H1 (cell line): Measurements from ENCODE around the gene OTUB1. TPM values are rescaled to one million over a fixed set of nuclear protein-coding genes. Genes with fewer than 3 reads are reported as not detected.

Experiments
- CHD7 ChIP-seq: fragments of 300-600 bp; sonication (generic); IDR thresholded peaks from 2 replicates; pipeline ENCODE4 v1.7.1; 2012; ENCODE audit warnings: low read length, moderate library complexity, mild to moderate bottlenecking, inconsistent platforms; ENCODE audit not compliant: insufficient replicate concordance
- EP300 ChIP-seq, 2 experiments: IDR thresholded peaks; 1 replicate in 1 of 2; 2 replicates in 1 of 2; pipeline ENCODE4 v1.6.1; 2011 to 2012; ENCODE audit warnings: low read depth in 2 of 2, low read length in 2 of 2, mild to moderate bottlenecking in 2 of 2, borderline replicate concordance in 1 of 2, inconsistent platforms in 1 of 2, moderate library complexity in 1 of 2
- PHF8 ChIP-seq: fragments of 200-600 bp; sonication (generic); conservative IDR thresholded peaks from 2 replicates; pipeline ENCODE4 v1.7.1; 2012; ENCODE audit warnings: low read depth, mild to moderate bottlenecking, inconsistent platforms, low read length, moderate library complexity
- POLR2AphosphoS5 ChIP-seq: IDR thresholded peaks from 2 replicates; pipeline ENCODE4 v1.6.1; 2011; ENCODE audit warnings: low read depth, low read length
- POU5F1 ChIP-seq: IDR thresholded peaks from 2 replicates; pipeline ENCODE4 v1.6.1; 2011; ENCODE audit warnings: low read depth, mild to moderate bottlenecking, low read length, moderate library complexity
- RXRA ChIP-seq: IDR thresholded peaks from 2 replicates; pipeline ENCODE4 v1.6.1; 2011; ENCODE audit warnings: low read depth, mild to moderate bottlenecking, low read length, moderate library complexity; ENCODE audit not compliant: insufficient read depth
- SIN3A ChIP-seq, 2 experiments: IDR thresholded peaks in 1 of 2; conservative IDR thresholded peaks in 1 of 2; 2 replicates each; pipeline ENCODE4 v1.6.1; 2011 to 2012; ENCODE audit warnings: low read length in 2 of 2, improper control_type of control experiment in 1 of 2, low read depth in 1 of 2, mild to moderate bottlenecking in 1 of 2
- polyA plus RNA-seq, 7 experiments: library from polyadenylated mRNA; depleted of rRNA in 3 of 7; stranded (reverse) in 5 of 7; unstranded in 2 of 7; fragments of >200 nt in 5 of 7; fragments of 200-250 nt in 2 of 7; gene quantifications; 1 replicate in 5 of 7; 2 replicates in 1 of 7; 4 replicates in 1 of 7; pipeline versions ENCODE4 v1.2.1 to v1.2.3, GENCODE V29; 2011 to 2013; ENCODE audit warnings: missing spikeins in 2 of 7, mixed read lengths in 2 of 7
- total RNA-seq: library from RNA; stranded (reverse); fragmentation: NEBNext Ultra II Directional; extraction: Animal tissue kit (Norgen Biotek cat#: 25700); gene quantifications from 2 replicates; pipeline ENCODE4 v1.2.1, GENCODE V29; 2021

The OTUB1 gene
- total and polyA plus RNA-seq, 2 of the 8 experiments (the other 6 are each of a cell fraction or from before 2014, with no cell fraction given) = 110 to 274 TPM

DNA sequence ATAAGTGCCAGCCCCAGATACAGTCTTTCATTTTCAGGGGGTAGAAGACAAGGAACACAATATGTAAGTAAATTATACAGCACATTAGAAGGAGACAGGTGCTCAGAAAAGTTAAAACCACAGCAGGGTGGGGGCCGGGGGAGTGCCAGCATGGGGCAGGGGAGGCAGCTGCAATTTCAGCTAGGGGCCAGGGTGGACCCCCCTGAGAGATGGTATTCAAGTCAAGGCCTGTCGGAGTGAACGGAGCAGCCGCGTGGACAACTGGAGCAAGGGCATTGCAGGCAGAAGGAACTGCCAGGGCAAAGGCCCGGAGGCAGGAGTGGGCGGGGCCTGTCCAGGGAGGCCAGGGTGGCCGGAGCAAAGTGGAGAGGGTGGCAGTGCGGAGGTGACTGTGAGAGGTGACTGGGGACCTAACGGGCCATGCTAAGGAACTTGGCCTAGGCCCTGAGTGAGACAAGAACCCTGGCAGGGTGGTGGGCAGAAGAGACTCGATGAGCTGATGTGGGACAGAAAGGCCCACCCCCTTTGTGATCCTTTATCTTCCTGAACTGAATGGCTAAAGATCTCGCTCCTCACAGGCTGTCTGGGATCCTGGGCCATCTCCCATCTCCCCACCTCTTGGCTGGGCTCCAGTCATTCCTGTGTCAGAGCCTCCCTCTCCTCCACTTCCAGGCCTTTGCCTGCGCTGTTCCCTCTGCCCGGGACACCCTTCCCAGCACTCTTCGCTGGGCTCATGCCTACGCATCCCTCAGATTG is 27.1 kb downstream of the OTUB1 start (continued):
- TF ChIP-seq CHD7 (no peak), RXRA (no peak), PHF8 (no peak), POLR2AphosphoS5 (no peak), EP300 (IDR thresholded peaks at IDR 0.05; ENCODE audit: borderline replicate concordance in 1 of 2, low read depth in 2 of 2, low read length in 2 of 2) (no peak), SIN3A (conservative IDR thresholded peaks at IDR 0.05 in 1 of 2, IDR thresholded peaks at IDR 0.05 in 1 of 2; ENCODE audit: low read depth in 1 of 2, low read length in 2 of 2) (no peak), POU5F1 (no peak)
